T-helper 2 cell treated with Interferon-gamma antibody and Interleukin-4, amounts not matched to agents 100 ng/mL and 5 ng/mL, for 36 hours (primary cell): ENCODE measurements around the gene LAMC3. TPM values are rescaled to one million over a fixed set of nuclear protein-coding genes. Genes with fewer than 3 reads are reported as not detected.

Experiments used
- intact Hi-C: fragments of 100-400 bp; cut with micrococcal nuclease; formaldehyde crosslinking; loops from one replicate; pipeline ENCODE4 v1.15.1; 2023
- total RNA-seq: library from RNA; stranded (reverse); gene quantifications from 2 replicates; pipeline ENCODE4 v1.2.3, GENCODE V29; 2022

LAMC3 gene
- total RNA-seq, 1 donor from 2014 or later, result 0.05 TPM

- intact Hi-C loops, result loop anchor here (10.0 kb wide), 1 partner anchor 338 kb away; no protein-coding TSS in a partner anchor
These were observed 34.1 kb downstream of the LAMC3 start for GRCh38 chr9:131043087-131043486.

GRCh38 chr9:131043646-131044045, 34.7 kb downstream of the LAMC3 start:
- intact Hi-C loops, result loop anchor here (10.0 kb wide), 1 partner anchor 339 kb away; no protein-coding TSS in a partner anchor

- intact Hi-C loops, result loop anchor here (2.0 to 10.0 kb wide), 2 partner anchors 179 to 341 kb away; no protein-coding TSS in a partner anchor
These were observed 36.5 kb downstream of the LAMC3 start for GRCh38 chr9:131045300-131046092.

- intact Hi-C loops, result loop anchor here (2.0 to 10.0 kb wide), 2 partner anchors 179 to 341 kb away; no protein-coding TSS in a partner anchor
These were observed 37.1 kb downstream of the LAMC3 start for GRCh38 chr9:131046093-131046380.

GRCh38 chr9:131046581-131047202, 37.7 kb downstream of the LAMC3 start:
- intact Hi-C loops, result loop anchor here (2.0 to 10.0 kb wide), 2 partner anchors 180 to 342 kb away; no protein-coding TSS in a partner anchor

GRCh38 chr9:131048332-131048731, 39.4 kb downstream of the LAMC3 start:
- intact Hi-C loops, result loop anchor here (10.0 kb wide), 1 partner anchor 344 kb away; no protein-coding TSS in a partner anchor

- intact Hi-C loops, result loop anchor here (10.0 kb wide), 1 partner anchor 344 kb away; no protein-coding TSS in a partner anchor
These were observed 39.8 kb downstream of the LAMC3 start for GRCh38 chr9:131048820-131049219.

GRCh38 chr9:131049829-131050715, 41.1 kb downstream of the LAMC3 start:
- intact Hi-C loops, result loop anchor here (10.0 kb wide), 2 partner anchors 75 to 345 kb away; partner anchors contain the start of gene NUP214

- intact Hi-C loops, result loop anchor here (10.0 kb wide), 1 partner anchor 74 kb away; the partner anchor contains the start of gene NUP214
These were observed 41.9 kb downstream of the LAMC3 start for GRCh38 chr9:131050831-131051230.

GRCh38 chr9:131051592-131052517, 42.9 kb downstream of the LAMC3 start:
- intact Hi-C loops, result loop anchor here (10.0 kb wide), 1 partner anchor 73 kb away; the partner anchor contains the start of gene NUP214

GRCh38 chr9:131053896-131054295, 44.9 kb downstream of the LAMC3 start:
- intact Hi-C loops, result loop anchor here (10.0 kb wide), 1 partner anchor 71 kb away; the partner anchor contains the start of gene NUP214

GRCh38 chr9:131056781-131057506, 48.0 kb downstream of the LAMC3 start:
- intact Hi-C loops, result loop anchor here (10.0 kb wide), 1 partner anchor 68 kb away; the partner anchor contains the start of gene NUP214

- intact Hi-C loops, result no loop called here
These were observed 52.1 kb downstream of the LAMC3 start for GRCh38 chr9:131060900-131061630.

- intact Hi-C loops, result no loop called here
These were observed 54.0 kb downstream of the LAMC3 start for GRCh38 chr9:131062969-131063368.

- intact Hi-C loops, result no loop called here
These were observed 56.6 kb downstream of the LAMC3 start for GRCh38 chr9:131065599-131065998.

GRCh38 chr9:131067625-131068024, 58.7 kb downstream of the LAMC3 start:
- intact Hi-C loops, result no loop called here

GRCh38 chr9:131068076-131068816, 59.3 kb downstream of the LAMC3 start:
- intact Hi-C loops, result no loop called here

GRCh38 chr9:131069699-131070098, 60.7 kb downstream of the LAMC3 start:
- intact Hi-C loops, result no loop called here
